Glomerular visceral epithelial cell (primary cell): ENCODE data around the gene TIGAR.

ENCODE experiments used
- DNase-seq: peaks from one replicate; pipeline ENCODE4 v3.0.0-alpha.2; 2016; ENCODE audit errors: extremely low spot score

The TIGAR gene, protein sequence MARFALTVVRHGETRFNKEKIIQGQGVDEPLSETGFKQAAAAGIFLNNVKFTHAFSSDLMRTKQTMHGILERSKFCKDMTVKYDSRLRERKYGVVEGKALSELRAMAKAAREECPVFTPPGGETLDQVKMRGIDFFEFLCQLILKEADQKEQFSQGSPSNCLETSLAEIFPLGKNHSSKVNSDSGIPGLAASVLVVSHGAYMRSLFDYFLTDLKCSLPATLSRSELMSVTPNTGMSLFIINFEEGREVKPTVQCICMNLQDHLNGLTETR

DNA sequence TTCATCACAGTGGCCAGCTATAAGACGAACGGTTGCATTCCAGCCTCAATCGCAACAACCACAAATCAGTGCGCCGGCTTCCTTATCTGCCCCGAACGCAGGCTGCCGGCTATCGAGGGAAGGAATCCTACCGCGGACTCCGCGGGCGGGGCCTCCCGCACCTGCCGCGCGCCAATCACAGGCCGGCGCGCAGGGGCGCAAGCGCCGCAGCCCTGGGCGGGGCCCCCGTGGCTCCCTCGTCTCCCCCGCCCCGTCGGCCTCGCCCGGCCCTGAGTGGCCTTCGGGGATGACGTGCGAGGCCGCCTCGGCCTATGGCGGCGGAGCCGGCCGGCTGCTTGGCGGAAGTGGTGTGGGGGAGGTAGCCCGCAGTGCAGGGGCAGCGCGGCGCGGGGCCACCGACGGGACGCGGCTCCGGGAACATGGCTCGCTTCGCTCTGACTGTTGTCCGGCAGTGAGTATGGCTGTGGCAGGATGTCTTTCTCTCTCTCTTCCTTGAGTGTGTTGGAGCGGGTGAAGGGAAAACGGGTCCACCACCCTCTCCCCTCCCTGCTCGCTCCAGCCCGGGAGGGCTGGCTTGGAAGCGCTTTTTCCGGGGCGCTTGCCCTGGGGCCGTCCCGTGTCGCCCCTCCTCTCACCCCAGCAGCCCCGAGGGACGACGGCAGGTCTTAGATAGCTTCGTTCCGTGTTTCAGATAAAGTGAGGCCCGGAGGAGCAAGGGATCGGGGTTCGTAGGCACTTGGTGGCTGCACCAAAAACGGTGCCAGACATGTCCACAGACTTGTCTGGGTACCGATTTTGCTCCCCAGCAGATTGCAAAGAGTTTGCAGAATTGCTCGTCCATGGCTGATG lies at the start of gene TIGAR:
TIGAR (plus strand) TSS at position 361 of the 849 bp plus-strand sequence; CDS start at position 420, 59 bp downstream.
- DNase-seq: peak; percentile 93

DNA sequence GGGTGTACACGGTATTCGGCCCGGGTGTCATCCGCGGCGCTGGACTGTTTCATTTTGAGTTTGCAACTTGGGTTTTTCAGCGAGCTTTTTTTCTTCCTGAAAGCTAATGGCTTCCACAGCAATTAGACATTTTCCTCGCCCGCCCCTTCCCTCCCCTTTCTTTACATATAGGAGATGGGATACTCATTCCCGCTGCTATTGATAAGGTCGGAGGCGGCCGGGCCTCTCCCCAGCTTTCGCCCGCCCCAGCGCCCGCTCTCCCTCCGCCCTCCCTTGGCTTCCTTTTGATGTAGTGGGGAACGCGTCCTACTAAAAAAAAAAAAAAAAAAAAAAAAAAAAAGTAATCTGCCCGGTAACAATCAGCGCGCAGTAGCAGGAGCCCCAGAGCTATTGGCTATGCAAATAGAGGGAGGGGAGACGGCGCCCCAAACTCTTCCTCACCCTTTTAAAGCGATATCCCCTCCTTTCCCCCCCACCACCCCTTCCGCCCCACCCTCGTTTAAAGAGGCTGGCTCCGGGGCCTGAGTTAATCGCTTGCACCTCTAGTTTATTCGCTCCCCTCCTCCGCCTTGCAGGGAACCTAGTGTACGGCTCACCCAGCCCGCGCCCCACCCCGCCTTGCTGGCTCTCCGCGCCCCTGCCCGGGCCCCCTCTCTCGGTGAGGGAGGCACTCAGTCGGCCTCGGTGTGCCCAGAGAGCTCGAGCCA lies 49.1 kb upstream of the TIGAR start:
- peak; percentile 33 for DNase-seq

DNA sequence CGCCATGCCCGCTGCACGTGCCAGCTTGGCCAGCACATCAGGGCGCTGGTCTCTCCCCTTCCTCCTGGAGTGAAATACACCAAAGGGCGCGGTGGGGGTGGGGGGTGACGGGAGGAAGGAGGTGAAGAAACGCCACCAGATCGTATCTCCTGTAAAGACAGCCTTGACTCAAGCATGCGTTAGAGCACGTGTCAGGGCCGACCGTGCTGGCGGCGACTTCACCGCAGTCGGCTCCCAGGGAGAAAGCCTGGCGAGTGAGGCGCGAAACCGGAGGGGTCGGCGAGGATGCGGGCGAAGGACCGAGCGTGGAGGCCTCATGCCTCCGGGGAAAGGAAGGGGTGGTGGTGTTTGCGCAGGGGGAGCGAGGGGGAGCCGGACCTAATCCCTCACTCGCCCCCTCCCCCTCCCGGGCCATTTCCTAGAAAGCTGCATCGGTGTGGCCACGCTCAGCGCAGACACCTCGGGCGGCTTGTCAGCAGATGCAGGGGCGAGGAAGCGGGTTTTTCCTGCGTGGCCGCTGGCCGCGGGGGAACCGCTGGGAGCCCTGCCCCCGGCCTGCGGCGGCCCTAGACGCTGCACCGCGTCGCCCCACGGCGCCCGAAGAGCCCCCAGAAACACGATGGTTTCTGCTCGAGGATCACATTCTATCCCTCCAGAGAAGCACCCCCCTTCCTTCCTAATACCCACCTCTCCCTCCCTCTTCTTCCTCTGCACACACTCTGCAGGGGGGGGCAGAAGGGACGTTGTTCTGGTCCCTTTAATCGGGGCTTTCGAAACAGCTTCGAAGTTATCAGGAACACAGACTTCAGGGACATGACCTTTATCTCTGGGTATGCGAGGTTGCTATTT lies 48.4 kb upstream of the TIGAR start:
- DNase-seq: no peak

DNA sequence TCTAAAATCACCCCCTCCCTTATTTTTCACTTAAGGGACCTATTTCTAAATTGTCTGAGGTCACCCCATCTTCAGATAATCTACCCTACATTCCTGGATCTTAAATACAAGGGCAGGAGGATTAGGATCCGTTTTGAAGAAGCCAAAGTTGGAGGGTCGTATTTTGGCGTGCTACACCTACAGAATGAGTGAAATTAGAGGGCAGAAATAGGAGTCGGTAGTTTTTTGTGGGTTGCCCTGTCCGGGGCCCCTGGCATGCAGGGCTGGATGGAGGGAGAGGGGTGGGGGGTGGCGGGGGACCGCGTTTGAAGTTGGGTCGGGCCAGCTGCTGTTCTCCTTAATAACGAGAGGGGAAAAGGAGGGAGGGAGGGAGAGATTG lies 47.8 kb upstream of the TIGAR start:
- DNase-seq: no peak

DNA sequence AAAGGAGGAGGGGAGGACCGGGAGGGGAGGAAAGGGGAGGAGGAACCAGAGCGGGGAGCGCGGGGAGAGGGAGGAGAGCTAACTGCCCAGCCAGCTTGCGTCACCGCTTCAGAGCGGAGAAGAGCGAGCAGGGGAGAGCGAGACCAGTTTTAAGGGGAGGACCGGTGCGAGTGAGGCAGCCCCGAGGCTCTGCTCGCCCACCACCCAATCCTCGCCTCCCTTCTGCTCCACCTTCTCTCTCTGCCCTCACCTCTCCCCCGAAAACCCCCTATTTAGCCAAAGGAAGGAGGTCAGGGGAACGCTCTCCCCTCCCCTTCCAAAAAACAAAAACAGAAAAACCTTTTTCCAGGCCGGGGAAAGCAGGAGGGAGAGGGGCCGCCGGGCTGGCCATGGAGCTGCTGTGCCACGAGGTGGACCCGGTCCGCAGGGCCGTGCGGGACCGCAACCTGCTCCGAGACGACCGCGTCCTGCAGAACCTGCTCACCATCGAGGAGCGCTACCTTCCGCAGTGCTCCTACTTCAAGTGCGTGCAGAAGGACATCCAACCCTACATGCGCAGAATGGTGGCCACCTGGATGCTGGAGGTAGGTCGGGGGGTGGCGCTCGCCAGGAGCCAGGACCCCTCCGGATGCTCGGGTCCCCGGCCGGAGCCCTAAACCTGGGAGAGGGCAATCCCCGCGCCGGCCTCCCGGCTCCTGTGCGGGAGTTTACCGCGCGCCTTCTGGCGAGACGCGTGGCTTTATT lies 47.2 kb upstream of the TIGAR start, which contains the start of gene CCND2:
CCND2 (plus strand) TSS at position 111 of the 744 bp plus-strand sequence; CDS start at position 390, 279 bp downstream.
- peak; percentile 22 for DNase-seq

DNA sequence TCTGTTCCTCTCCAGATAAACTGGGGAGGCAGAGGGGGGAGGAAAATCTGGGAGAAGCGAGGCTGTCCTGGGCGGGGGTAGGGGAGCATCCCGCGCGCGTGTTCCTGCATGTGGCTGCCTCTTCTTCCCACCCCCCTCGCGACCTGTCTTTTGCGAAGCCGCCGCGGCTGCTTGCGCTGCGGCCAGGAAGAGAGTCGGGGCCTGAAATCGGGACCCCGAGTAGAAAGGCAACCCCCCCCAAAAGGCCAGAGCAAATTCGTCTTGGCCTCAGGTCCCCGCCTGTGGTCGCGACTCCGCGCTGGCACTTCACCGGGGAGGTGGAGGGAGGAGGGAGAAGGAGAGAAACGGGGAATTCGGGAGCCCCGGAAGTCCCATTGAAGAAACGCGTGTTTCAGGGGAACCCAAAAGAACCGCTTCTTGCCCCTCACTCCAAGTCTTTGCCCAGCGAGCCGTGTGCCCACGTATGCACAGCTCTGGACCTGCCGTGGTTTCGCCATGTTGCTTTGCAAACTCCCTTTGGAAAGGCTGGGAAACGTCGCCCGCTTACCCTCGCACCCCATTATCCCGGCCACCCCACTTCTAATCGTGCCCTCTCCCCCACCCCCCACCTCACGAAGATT lies 46.5 kb upstream of the TIGAR start:
- DNase-seq: no peak

DNA sequence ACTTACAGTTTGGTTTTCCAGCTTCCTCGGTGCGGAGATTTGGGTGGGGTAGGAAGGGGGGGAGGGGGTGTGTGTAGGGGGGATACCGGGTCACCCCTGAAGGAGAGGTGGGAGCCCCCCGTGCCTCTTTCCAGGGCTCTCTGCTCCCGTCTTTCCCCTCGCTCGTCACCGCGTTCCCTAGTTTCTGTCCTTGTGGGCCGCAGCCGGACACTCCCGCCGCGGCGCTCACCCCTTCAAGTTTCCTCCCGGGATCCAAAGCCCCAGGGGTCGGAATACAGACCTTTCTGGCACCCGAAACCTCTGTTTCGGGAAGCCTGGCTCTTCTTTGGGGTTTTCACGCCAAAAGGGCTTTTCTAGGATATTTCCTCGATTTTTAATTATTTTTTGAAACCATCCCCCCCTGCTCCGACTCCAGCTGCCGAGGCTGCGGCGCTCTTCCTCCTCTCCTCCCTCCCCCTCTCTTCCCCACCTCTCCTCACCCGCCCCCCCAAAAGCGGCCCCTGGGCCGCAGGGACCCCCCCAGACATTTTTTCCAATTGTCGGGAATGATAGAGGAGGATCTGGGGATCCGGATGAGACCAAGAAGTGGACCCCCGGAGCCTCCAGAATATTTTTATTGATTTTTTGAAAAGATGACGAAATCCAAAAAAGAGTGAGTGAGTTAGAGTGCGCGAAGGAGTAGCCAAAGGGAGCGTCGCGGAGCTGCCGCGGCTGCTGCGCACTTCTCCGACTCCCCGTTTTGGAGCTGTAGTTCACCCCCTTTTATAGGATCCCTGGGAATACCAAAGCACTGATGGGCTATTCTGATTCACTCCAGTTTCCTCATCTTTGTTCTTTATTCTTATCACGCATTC lies 45.8 kb upstream of the TIGAR start:
- DNase-seq: no peak

DNA sequence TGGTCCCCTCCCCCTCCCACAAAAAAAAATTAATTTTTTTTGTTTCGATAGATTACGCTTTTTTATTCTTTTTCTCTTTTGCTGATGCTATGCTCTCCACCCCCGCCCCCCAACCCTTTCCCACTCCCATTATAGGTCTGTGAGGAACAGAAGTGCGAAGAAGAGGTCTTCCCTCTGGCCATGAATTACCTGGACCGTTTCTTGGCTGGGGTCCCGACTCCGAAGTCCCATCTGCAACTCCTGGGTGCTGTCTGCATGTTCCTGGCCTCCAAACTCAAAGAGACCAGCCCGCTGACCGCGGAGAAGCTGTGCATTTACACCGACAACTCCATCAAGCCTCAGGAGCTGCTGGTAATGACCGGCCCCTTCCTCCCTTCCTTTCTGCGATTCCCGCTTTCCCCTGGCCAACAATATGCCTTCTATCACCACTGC lies 45.1 kb upstream of the TIGAR start:
- no peak for DNase-seq

DNA sequence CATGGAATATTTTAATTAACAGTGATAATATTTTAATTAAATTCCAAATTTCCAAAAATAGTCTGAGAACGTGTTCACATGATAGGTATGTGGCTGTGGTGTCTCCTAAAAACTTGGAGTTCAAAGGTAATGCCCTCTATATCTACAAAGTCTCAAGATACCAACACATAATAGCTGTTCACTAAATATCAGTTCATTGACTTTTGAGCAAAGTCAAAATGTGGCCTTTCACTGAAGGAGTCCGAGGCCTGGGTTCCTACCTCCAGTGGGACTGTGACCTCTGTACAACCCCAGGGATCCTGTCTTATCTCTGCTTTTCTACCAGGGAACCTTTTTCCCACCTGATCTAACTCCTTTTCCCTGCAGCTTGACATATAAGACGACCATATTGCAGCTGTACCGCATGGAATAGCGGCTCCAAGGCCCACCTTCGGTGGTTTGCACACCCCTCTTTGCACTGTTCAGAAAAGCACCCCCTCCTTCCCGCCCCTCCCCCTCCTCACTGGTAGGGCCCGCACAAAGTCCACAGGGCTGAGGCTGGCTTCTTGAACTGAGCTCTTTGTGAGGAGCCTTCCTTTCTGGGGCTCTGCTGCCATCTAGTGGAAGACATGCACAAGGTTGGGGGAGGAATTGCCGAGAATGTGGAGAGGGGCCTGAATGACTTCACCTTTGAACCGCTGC lies 44.3 kb upstream of the TIGAR start:
- DNase-seq: peak; percentile 85

DNA sequence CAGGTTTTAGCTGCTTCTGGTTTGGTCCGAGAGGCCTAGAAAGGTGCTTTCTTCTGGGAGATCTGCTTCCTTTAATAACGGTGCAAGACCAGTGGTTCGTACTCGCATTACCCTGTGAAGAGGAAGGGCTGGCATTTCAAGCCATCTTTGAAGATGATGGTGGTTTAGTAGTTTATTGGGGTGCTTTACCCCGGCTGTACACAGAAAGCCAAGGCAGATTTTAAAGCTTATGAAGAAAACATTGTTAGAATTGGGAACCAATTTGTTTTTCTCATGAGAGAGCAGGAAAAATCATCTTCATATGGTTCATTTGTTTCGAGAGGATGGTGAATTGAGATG lies 43.8 kb upstream of the TIGAR start:
- no peak for DNase-seq

DNA sequence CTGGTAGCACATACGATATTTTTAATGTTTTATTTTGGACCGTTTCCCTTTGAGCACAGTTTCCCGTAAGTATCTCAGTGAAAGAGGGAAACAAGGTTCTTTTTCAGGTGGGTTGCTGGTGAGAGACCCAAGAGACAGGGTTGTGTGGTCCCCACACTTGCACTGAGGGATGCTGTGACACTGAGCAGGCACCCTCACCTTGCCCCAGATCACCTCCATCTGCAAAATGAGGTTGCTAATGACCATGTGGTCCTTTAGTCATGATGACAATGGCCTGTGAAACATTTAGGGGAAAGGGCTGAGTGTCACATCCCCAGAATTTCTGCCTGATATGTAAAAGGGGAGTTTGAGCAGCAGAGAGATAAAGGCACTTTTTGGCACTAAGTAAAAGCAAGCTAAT lies 43.2 kb upstream of the TIGAR start:
- DNase-seq: no peak

DNA sequence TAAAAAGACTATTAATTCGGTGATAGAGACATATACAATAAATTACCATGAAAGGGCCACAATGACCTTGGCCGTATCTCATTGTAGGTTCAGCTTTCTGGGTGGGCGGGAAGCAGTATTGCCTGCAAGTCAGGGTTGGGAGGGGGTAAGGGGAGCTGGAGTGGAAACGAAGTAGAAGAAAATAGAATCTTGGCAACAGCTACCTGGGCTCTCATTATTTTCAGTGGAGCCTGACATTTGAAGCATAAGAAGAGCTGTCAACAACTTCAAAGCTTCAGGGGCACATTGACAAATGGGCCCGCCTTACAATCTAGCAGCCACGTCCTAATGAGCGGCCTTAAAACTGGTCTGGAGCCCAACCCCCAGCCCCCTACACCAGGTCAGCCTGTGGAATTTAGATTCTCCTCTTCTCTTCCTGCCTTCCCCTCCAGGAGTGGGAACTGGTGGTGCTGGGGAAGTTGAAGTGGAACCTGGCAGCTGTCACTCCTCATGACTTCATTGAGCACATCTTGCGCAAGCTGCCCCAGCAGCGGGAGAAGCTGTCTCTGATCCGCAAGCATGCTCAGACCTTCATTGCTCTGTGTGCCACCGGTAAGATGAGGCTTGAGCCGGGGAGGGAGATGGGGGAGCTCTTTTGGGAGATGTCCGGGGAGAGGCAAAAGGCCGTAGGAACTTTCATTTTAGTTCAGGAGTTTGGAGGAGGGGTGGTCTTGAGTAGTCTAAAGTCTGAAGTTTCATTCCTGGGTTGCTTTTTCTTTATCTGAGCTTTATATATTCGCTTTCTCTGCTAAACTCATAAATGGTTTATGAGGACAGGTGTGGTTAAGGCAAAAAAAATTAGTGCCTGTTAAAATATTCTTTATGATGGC lies 42.5 kb upstream of the TIGAR start:
- no peak for DNase-seq

DNA sequence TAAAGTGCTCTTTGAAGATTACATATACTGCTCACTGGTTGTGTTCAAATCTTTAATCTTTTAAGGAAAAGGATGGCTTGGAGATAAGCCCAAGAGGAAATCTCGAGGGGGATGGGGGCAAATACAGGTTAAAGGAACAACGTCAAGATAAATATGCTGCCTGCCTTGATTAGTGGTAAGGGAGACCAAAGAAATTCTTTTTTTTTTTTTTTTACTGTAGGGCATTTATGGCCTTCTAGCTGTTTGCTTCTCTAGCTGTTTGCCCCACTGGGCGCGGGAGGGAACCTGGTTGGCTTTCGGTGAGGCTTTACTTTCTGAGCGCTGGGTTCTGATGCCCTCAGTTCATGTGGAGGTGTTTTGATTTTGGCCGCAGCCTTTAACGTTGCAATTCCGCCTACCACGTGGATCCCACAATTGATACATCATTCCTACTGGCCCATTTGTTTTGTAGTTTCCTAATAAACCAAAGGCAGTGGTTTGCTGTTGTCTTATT lies 41.8 kb upstream of the TIGAR start:
- no peak for DNase-seq

DNA sequence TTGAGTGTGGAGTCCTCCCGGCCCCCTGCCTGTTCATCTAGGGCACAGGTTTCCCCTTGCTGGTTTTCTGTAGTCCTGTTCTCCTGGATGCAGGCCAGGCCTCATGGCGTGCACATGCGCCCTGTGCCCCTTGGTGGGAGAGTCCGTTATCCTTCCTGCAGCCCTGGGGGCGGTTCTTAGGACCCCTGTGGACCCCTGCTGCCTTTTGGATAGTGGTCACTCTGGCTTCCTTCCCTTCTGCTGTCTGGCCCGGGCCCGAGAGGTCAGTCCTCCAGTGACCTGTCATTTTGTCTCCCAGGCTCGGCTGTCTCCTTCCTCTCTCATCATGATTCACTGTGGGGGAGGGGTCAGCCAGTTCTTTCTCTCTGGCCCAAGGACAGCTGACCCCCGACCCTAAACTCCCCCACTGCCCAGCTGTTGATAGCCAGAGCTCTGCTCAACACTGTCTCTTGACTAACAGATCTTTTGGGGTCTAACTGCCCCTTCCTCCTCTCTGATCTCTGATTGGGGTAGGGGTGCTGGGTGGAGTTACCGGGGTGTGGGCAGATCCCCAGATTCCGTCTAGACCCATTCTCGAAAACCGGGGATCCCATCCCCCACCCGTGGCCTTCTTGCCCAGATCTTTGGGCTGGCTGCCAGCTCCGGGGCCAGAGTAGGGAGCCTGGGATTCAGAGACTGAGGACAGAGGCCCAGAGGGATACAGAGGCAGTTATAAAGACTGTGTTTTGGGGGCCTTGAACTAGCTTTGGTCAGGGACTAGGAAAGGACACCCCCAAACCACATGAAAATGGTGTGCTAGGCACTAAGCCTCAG lies 40.5 kb upstream of the TIGAR start:
- DNase-seq: no peak

DNA sequence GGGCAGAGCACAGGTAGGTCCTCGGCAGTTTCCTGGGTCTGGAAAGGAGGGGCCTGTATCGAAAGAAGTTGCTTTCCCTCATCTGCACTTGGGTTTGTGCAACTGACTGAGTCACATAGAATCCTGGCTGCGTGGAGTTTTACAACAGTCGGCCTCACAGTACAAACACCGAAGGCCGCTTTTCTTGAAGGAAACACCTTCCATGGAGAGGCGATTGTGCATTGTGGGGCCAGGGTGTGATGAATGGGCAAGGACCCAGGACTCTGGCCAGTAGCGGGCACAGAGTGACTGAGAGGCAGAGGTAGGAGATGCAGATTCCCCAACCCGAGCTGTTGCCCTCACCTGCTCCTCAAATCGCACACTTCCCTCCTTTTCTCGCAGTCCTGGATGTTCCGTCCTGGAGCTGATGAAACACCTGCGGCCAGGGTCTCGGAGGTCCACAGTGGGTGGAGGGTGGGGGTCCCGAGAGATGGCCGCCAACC lies 39.8 kb upstream of the TIGAR start:
- no peak for DNase-seq

DNA sequence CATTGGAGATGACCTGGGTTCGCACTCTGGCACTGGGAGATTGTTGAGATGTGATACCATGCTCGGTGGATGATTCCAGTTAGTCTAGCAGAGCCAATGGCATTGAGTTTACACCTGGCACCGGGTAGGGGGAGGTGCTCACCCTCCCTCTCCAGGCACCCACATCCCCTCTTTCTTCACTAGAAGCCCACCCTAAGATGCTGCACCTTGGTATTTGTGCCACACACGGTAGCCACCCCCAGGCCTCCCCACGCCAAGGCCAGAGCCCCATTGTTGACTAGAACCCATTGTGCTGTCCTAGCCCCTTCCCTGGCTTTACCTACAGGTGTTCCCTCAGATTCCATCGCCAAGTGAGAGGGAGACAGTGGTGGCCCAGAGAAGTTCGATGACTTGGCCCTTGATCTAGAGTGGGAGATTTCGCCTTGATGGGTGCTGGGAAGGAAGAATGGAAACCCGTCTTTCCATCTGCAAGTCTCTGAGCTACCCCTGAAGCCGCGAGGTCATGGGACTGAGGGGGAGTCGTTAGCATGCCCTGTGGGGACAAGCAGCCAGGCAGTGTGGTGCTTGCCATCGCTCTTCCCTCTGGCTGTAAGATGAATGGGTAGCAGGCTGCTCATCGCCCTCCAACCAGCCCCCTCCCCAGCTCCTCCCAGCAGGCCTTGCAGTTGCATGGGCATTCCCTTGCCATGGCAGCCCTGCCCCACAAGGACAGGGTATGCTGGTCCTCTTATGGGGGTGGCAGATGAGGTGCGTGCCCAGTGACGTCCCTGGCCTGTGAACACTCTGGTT lies 38.7 kb upstream of the TIGAR start:
- DNase-seq: no peak
